CD14-positive monocyte (primary cell): Measurements from ENCODE around the gene RAMACL. TPM values are rescaled to one million over a fixed set of nuclear protein-coding genes. Genes with fewer than 3 reads are reported as not detected.

ENCODE experiments used
- DNase-seq, 3 donors: peaks; one replicate each; pipeline ENCODE4 v3.0.0-alpha.2; 2011 to 2022
- H2AFZ ChIP-seq: 2 replicates; pipeline ENCODE4 v1.6.0; 2012; ENCODE audit warnings: mild to moderate bottlenecking, low read depth, low read length, inconsistent platforms; ENCODE audit not compliant: insufficient read depth, poor library complexity, severe bottlenecking
- H3K27ac ChIP-seq, 2 donors: 1 replicate in 1 of 2; 2 replicates in 1 of 2; pipeline ENCODE4 v1.5.1; 2012 to 2013; ENCODE audit warnings: low read length in 2 of 2, control low read depth in 1 of 2, inconsistent platforms in 1 of 2, low read depth in 1 of 2, mild to moderate bottlenecking in 1 of 2
- H3K27me3 ChIP-seq, 2 donors: one replicate each; pipeline versions ENCODE4 v1.6.0 to v1.6.1; 2011 to 2013; ENCODE audit warnings: low read length in 2 of 2; ENCODE audit not compliant: control insufficient read depth in 2 of 2, insufficient read depth in 2 of 2
- H3K36me3 ChIP-seq, 2 donors: replicated peaks in 1 of 2; 1 replicate in 1 of 2; 2 replicates in 1 of 2; pipeline versions ENCODE4 v1.5.1 to v1.6.1; 2012 to 2013; ENCODE audit warnings: low read length in 2 of 2, control low read depth in 1 of 2, inconsistent platforms in 1 of 2, mild to moderate bottlenecking in 1 of 2; ENCODE audit not compliant: insufficient read depth in 2 of 2, control insufficient read depth in 1 of 2
- H3K4me1 ChIP-seq, 2 donors: 1 replicate in 1 of 2; 2 replicates in 1 of 2; pipeline versions ENCODE4 v1.5.1 to v1.6.1; 2012 to 2013; ENCODE audit warnings: low read length in 2 of 2, control low read depth in 1 of 2, inconsistent platforms in 1 of 2, mild to moderate bottlenecking in 1 of 2, moderate library complexity in 1 of 2; ENCODE audit not compliant: insufficient read depth in 2 of 2, control insufficient read depth in 1 of 2
- H3K4me2 ChIP-seq: replicated peaks from 2 replicates; pipeline ENCODE3; 2012; ENCODE audit warnings: low read length, moderate library complexity, mild to moderate bottlenecking; ENCODE audit not compliant: poor library complexity, severe bottlenecking; ENCODE audit errors: extremely low read depth
- H3K4me3 ChIP-seq, 3 experiments: fragments of 200-600 bp in 1 of 3; sonication (generic) in 1 of 3; replicated peaks in 1 of 3; 1 replicate in 2 of 3; 2 replicates in 1 of 3; pipeline ENCODE4 v1.5.1; 2011 to 2013; ENCODE audit warnings: low read length in 3 of 3, mild to moderate bottlenecking in 3 of 3, control low read depth in 2 of 3, low read depth in 2 of 3, inconsistent platforms in 1 of 3, moderate library complexity in 1 of 3
- H3K79me2 ChIP-seq: 2 replicates; pipeline ENCODE4 v1.6.0; 2012; ENCODE audit warnings: mild to moderate bottlenecking, control low read depth, inconsistent platforms, low read length, moderate library complexity; ENCODE audit not compliant: insufficient read depth
- H3K9ac ChIP-seq: 2 replicates; pipeline ENCODE4 v1.6.0; 2017; ENCODE audit warnings: low read length, mild to moderate bottlenecking; ENCODE audit not compliant: insufficient read depth, poor library complexity, severe bottlenecking
- H3K9me3 ChIP-seq, 2 donors: replicated peaks in 1 of 2; 1 replicate in 1 of 2; 2 replicates in 1 of 2; pipeline versions ENCODE4 v1.5.1 to v1.6.1; 2012 to 2013; ENCODE audit warnings: low read length in 2 of 2, control low read depth in 1 of 2; ENCODE audit not compliant: control insufficient read depth in 1 of 2, insufficient read depth in 1 of 2
- H4K20me1 ChIP-seq: 2 replicates; pipeline ENCODE4 v1.6.0; 2012; ENCODE audit warnings: mild to moderate bottlenecking, low read length, control low read depth, moderate library complexity; ENCODE audit not compliant: insufficient read depth
- H3K27ac Mint-ChIP-seq, 7 donors: one replicate each; pipeline ENCODE4 v1.8.0; 2020; ENCODE audit warnings: mild to moderate bottlenecking in 7 of 7, mixed read lengths in 7 of 7, moderate library complexity in 6 of 7, inconsistent platforms in 2 of 7
- H3K27me3 Mint-ChIP-seq, 3 donors: one replicate each; pipeline ENCODE4 v1.8.0; 2021 to 2022; ENCODE audit warnings: low read depth in 3 of 3, mild to moderate bottlenecking in 3 of 3, mixed read lengths in 3 of 3, moderate library complexity in 3 of 3, inconsistent platforms in 1 of 3
- H3K36me3 Mint-ChIP-seq, 2 donors: one replicate each; pipeline ENCODE4 v1.8.0; 2020; ENCODE audit warnings: mixed read lengths in 2 of 2, inconsistent platforms in 1 of 2, mild to moderate bottlenecking in 1 of 2
- H3K4me1 Mint-ChIP-seq: one replicate; pipeline ENCODE4 v1.8.0; 2020; ENCODE audit warnings: mild to moderate bottlenecking, mixed read lengths
- H3K4me3 Mint-ChIP-seq, 2 donors: one replicate each; pipeline ENCODE4 v1.8.0; 2020; ENCODE audit warnings: mild to moderate bottlenecking in 2 of 2, mixed read lengths in 2 of 2, moderate library complexity in 1 of 2
- H3K9me3 Mint-ChIP-seq, 7 donors: one replicate each; pipeline ENCODE4 v1.8.0; 2020 to 2022; ENCODE audit warnings: mixed read lengths in 7 of 7, mild to moderate bottlenecking in 6 of 7, moderate library complexity in 6 of 7, inconsistent platforms in 2 of 7
- WGBS: methylation state at CpG from one replicate; pipeline ENCODE4 v1.1.5; 2013; ENCODE audit warnings: missing lambda C conversion rate; ENCODE audit not compliant: insufficient coverage; 5-methylcytosine and 5-hydroxymethylcytosine counted together
- intact Hi-C, 2 donors: fragments of 100-400 bp; cut with micrococcal nuclease; formaldehyde crosslinking; loops; one replicate each; pipeline versions ENCODE4 v1.15.0 to v1.15.1; 2023
- polyA plus RNA-seq, 3 donors: library from polyadenylated mRNA; depleted of rRNA in 1 of 3; unstranded in 2 of 3; stranded (reverse) in 1 of 3; fragments of 300-500 nt in 2 of 3; fragments of >200 nt in 1 of 3; fragmentation: Illumina TruSeq in 2 of 3; gene quantifications; 1 replicate in 2 of 3; 2 replicates in 1 of 3; pipeline ENCODE4 v1.2.3, GENCODE V29; 2012 to 2021
- TF ChIP-seq, protein P1 (sequence below): fragments of 200-600 bp; IDR thresholded peaks from one replicate; pipeline ENCODE4 v1.8.0; 2022; ENCODE audit warnings: antibody characterized with exemption, mild to moderate bottlenecking

RAMACL gene
- polyA plus RNA-seq, 3 donors, result 0.05 to 0.33 (median 0.11) TPM

DNA sequence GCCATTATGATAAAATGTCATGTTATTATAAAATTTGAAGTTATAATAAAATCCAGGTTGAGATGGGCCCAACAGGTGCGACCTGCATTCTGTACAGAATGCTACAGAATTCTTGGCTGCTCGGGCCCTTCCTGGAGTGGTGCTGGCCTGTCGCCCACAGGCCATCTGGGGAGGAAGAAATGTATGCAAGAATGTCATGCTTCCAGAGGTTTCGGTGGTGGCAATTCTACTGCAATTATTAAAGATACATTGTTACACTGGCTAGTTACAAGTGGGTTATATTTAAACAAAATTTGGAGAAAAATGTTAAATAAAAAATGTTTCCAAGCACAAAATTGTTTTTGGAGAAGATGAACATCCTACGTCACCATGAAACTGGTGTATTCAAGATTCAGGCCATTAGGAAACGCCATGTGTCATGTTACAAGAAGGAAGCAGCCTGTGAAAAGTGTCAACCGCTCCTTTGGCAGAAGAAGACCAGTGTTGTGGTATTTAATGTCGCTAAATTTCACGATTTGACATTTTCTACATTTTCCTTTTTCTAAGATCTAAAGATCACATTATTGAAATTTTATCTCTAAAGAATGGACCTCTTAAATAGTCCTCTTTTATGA, 7.1 kb downstream of the RAMACL start:
- Histone ChIP-seq H3K4me1 (peaks cover 8 to 13% of the 10 kb centered on the region in 2 donors), H3K27ac (no peak overlapping the region), H2AFZ (no peak overlapping the region), H3K27me3 (no peaks in the 10 kb centered on the region), H3K9me3 (peaks cover 0 to 14% of the 10 kb centered on the region in 2 donors), H3K9ac (no peak overlapping the region), H3K79me2 (no peaks in the 10 kb centered on the region), H3K4me3 (no peak overlapping the region), H3K36me3 (no peaks in the 10 kb centered on the region), H3K4me2 (no peak overlapping the region), H4K20me1 (no peaks in the 10 kb centered on the region)
- Mint-ChIP-seq H3K36me3 (no peaks in the 10 kb centered on the region), H3K27ac (no peak overlapping the region), H3K4me1 (peaks cover 13% of the 10 kb centered on the region), H3K4me3 (no peak overlapping the region), H3K9me3 (peaks cover 2 to 12% (median 10%) of the 10 kb centered on the region in 7 donors), H3K27me3 (peaks cover 0 to 3% (median 2%) of the 10 kb centered on the region in 3 donors)
- TF ChIP-seq, protein P1, sequence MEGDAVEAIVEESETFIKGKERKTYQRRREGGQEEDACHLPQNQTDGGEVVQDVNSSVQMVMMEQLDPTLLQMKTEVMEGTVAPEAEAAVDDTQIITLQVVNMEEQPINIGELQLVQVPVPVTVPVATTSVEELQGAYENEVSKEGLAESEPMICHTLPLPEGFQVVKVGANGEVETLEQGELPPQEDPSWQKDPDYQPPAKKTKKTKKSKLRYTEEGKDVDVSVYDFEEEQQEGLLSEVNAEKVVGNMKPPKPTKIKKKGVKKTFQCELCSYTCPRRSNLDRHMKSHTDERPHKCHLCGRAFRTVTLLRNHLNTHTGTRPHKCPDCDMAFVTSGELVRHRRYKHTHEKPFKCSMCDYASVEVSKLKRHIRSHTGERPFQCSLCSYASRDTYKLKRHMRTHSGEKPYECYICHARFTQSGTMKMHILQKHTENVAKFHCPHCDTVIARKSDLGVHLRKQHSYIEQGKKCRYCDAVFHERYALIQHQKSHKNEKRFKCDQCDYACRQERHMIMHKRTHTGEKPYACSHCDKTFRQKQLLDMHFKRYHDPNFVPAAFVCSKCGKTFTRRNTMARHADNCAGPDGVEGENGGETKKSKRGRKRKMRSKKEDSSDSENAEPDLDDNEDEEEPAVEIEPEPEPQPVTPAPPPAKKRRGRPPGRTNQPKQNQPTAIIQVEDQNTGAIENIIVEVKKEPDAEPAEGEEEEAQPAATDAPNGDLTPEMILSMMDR, result no peak
- WGBS, result 75% methylated on average over 5 of the region's 9 CpGs
- no peak for DNase-seq
- intact Hi-C loops, result no loop called here

DNA sequence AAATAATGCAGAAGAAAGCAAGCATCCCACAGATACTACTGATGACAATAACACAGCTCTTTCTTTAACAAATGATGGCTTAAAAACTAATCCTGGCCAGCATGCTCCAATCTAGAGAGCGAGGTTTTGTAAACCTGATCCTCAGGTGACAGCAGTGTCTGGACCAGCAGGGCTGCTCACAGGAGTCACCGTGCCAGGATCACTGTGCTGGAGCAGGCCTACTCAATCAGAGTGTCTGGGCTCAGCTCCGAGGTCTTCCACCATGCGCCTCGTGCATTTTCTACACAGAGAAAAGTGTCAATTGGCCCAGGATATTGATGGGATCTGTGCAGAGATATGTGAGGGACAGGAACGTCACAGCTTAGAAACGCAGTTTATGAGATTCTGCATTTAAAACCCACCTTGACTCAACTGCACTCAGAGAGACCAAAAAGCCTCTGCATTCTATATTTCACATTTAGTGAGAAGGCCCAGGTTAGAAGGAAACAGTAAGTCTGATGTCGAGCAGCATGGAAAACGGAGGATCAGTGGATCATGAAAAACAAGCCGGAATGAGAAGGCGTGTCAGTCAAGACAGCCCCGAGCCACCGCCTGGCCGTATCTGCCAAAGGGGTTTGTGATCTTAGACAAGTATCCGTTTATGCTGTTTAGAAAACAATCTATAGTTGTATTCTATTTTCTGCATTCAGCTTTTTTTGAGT, 7.8 kb downstream of the RAMACL start:
- H3K9me3 ChIP-seq, result peaks cover 0 to 14% of the 10 kb centered on the region in 2 donors
- H3K4me2 ChIP-seq, result no peak overlapping the region
- H3K4me1 ChIP-seq, result peaks cover 1 to 6% of the 10 kb centered on the region in 2 donors
- H3K27ac ChIP-seq, result no peak overlapping the region
- no peak overlapping the region for H3K4me3 ChIP-seq
- no peaks in the 10 kb centered on the region for H3K79me2 ChIP-seq
- WGBS, result 91% methylated on average over 10 of the region's 15 CpGs
- no peaks in the 10 kb centered on the region for H3K36me3 Mint-ChIP-seq
- H3K4me3 Mint-ChIP-seq, result no peak overlapping the region
- peaks cover 8% of the 10 kb centered on the region for H3K4me1 Mint-ChIP-seq
- DNase-seq, result no peak
- H2AFZ ChIP-seq, result no peak overlapping the region
- H4K20me1 ChIP-seq, result no peaks in the 10 kb centered on the region
- H3K9me3 Mint-ChIP-seq, result peaks cover 2 to 12% (median 10%) of the 10 kb centered on the region in 7 donors
- TF ChIP-seq, protein P1, result no peak
- no peak overlapping the region for H3K9ac ChIP-seq
- intact Hi-C loops, result no loop called here
- no peaks in the 10 kb centered on the region for H3K36me3 ChIP-seq
- H3K27ac Mint-ChIP-seq, result peak overlapping the region in 1 of 7 donors; percentile 2
- H3K27me3 Mint-ChIP-seq, result peaks cover 0 to 3% (median 2%) of the 10 kb centered on the region in 3 donors
- no peaks in the 10 kb centered on the region for H3K27me3 ChIP-seq
